LNCaP clone FGC (cell line): ENCODE results near the gene USP22.
"Not testable (repeated sequence)": the region's sequence is repeated elsewhere in the genome, so short reads cannot be mapped to it uniquely, and the experiment has no call there.

ENCODE experiments used
- DNase-seq: peaks from one replicate; pipeline ENCODE4 v3.0.0-alpha.2; 2011; ENCODE audit warnings: low read depth
- H3K4me3 ChIP-seq: 2 replicates; pipeline ENCODE4 v1.5.1; 2011; ENCODE audit warnings: mild to moderate bottlenecking, low read depth, low read length, control low read depth
- TF ChIP-seq, protein P1 (sequence below): IDR thresholded peaks from 2 replicates; pipeline ENCODE4 v1.5.1; 2012; ENCODE audit warnings: mild to moderate bottlenecking; ENCODE audit not compliant: control insufficient read depth, insufficient read depth; ENCODE audit errors: extremely low read depth

USP22 gene

DNA sequence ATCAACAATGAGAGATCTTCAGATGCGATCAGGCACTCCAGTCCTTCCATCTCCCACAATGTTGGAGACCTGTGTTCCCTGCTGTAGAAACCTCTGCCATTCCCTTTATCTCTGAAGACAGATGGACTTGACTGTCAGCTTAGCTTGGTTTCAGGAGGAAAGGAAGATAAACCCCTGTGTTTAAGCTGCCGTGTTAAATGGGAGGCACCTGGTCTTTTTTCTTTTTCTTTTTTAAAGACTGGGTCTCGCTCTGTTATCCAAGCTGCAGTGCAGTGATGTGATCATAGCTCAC, 63.1 kb downstream of the USP22 start:
- TF ChIP-seq, protein P1, sequence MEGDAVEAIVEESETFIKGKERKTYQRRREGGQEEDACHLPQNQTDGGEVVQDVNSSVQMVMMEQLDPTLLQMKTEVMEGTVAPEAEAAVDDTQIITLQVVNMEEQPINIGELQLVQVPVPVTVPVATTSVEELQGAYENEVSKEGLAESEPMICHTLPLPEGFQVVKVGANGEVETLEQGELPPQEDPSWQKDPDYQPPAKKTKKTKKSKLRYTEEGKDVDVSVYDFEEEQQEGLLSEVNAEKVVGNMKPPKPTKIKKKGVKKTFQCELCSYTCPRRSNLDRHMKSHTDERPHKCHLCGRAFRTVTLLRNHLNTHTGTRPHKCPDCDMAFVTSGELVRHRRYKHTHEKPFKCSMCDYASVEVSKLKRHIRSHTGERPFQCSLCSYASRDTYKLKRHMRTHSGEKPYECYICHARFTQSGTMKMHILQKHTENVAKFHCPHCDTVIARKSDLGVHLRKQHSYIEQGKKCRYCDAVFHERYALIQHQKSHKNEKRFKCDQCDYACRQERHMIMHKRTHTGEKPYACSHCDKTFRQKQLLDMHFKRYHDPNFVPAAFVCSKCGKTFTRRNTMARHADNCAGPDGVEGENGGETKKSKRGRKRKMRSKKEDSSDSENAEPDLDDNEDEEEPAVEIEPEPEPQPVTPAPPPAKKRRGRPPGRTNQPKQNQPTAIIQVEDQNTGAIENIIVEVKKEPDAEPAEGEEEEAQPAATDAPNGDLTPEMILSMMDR: no peak
- DNase-seq: no peak
- no peak overlapping the region for H3K4me3 ChIP-seq

DNA sequence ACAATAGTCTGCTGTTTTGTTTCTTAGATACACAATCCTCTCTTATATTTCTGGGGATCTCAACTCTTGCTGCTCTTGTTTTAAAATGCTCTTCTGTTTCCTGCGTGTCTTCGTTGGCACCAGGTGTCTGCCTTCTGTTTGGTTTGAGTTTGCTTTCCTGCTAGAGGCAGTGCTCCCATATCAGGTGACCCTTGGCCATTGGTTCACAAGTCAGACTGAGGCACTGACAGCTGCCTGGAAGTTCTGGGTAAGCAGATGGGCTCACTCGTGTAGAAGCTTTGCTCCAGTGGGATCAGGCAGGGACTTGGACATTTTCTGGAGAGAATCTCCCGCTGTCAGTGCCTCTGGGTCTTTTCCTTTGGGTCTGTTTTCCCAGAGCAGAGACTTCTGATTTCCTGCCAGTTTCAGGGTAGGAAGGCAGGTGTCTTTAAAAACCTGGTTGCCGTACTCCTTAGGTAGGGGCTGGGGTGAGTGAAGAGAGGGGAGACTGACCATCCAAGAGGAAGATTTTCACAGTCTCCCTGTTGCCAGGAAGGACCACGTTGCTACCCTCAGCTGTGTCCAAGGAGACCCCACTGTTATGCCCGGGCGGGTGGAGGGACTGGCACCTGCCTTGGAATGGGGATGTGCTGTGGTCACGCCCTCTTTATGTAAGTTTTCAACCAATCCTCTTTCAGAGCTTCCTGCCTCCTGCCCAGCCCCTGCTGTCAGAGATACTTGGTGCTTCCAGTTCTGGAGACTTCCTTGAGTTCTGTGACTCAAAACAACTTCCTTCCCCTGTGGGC, 63.6 kb downstream of the USP22 start:
- not testable (repeated sequence) for DNase-seq, H3K4me3 ChIP-seq

- peak; percentile 80 for DNase-seq
- H3K4me3 ChIP-seq: not testable (repeated sequence)
Measured at GRCh38 chr17:20977609-20978253, 65.1 kb downstream of the USP22 start.

DNA sequence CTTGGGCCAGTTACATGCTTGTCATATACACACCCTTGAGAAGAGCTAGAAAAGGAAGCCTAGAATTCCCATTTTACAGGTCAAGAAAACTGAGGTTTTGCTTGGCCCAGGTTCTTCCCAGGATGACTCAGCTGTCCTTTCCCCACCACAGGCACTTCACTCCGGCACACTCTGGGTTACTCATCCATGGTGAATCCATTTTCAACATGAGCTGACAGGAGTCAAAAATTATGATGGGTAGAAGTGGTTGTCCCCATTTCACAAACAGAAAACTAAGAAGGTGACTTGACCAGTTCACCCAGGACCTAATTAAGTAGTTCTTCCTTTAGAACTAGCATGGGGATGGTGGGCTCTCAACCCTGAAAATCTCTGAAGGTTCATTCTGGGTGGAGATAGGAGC, 67.2 kb downstream of the USP22 start:
- DNase-seq: no peak
- H3K4me3 ChIP-seq: no peak overlapping the region
- TF ChIP-seq, protein P1: no peak

DNA sequence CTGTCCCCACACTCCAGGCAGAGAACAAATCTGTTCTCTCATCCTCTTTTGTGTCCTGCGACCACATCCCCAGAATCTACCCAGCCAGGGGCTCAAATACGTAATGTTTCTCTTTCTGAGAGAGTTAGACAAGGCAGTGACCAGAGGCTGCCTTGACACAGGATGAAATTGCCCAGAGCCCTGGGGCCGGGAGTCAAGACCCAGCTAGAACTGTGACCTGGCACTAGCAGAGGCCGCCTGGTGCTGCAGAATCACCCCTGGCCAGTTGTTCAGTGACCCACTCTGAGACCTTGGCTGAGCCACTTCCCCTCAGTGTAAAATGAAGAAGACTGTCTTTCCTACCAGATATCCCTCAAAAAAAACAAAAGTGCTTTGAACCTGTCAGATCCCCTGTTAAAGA, 72.5 kb downstream of the USP22 start:
- no peak overlapping the region for H3K4me3 ChIP-seq
- TF ChIP-seq, protein P1: no peak

DNA sequence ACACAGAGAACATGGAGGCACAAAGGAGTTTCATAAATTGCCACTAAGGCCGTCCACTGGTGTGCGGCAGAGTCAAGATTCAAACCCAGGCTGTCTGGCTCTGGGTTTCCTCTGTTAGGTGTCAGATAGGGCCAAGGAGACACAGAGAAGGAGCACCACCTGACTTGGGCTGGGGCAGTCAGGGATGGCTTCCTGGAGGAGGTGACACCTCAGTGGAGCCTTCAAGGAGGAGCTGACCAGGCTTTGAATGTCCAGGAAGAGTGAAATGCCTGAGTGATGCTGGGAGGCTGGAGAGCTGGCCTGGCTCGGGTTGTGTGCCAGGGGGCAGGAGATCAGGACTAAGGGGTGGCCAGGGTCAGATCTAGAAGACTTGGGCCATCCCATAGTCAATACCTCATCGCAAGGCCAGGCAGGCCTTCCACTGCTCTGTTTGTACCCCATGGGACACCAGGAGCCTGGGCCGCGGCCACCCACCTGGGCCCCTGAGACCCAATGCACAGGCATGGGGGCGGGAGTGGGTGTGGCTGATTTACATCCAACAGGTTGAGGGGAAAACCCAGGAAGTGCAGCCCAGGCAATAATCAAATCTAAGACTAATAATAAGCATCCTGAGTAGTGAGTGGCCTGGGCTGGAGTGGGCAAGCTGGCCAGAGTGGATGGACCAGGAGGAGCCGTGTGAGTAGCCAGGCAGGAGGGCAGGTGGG, 73.7 kb downstream of the USP22 start:
- TF ChIP-seq, protein P1: no peak
- DNase-seq: no peak
- no peak overlapping the region for H3K4me3 ChIP-seq

More for the DNA sequence above, 72.5 kb downstream of the USP22 start:
- no peak for DNase-seq

GRCh38 chr17:20967776-20968175, 75.0 kb downstream of the USP22 start:
- TF ChIP-seq, protein P1: no peak
- DNase-seq: no peak

More at GRCh38 chr17:20967776-20968175, 75.0 kb downstream of the USP22 start:
- no peak overlapping the region for H3K4me3 ChIP-seq
